ENCODE results near the gene TENT4A.

GRCh38 chr5:6734243-6734700 is 21.0 kb downstream of the TENT4A start:
- TF ChIP-seq POLR2A (IDR thresholded peaks at IDR 0.05) (no peak), CTCF (IDR thresholded peaks at IDR 0.05) (no peak)
